H54 (cell line): ENCODE results near the gene IL31.

Experiments used
- DNase-seq: peaks from one replicate; pipeline ENCODE4 v3.0.0; 2011; ENCODE audit warnings: low spot score, mixed read lengths; ENCODE audit not compliant: insufficient read length
- FAIRE-seq: peaks from 3 replicates; lab custom pipeline; 2011; peaks lifted over from hg19 to GRCh38; lab: Jason Lieb, UNC
- POLR2A ChIP-seq: IDR thresholded peaks from 2 replicates; pipeline ENCODE4 v1.6.1; 2011; ENCODE audit warnings: low read depth, mild to moderate bottlenecking, low read length

The IL31 gene

GRCh38 chr12:122124370-122124769, 49.7 kb downstream of the IL31 start:
- no peak for TF ChIP-seq POLR2A
- DNase-seq (no peak), FAIRE-seq (no peak)

DNA sequence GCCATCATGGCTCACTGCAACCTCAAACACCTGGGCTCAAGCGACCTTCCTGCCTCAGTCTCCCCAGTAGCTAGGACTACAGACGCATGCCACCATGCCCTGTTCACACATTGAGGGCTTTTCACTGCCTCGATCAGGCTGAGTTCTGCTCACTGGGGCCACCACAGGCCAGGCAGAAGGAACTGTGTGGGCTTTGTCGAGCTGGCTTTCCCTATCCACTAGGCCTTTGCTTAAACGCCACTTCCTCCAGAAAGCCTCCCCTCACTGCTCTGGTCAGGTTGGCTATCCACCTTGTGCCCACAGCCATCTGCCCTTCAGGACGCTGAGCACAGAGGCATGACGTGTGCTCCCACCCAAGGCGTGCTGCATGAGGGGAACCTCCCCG, 50.3 kb downstream of the IL31 start:
- FAIRE-seq (no peak), DNase-seq (no peak)
- no peak for TF ChIP-seq POLR2A

DNA sequence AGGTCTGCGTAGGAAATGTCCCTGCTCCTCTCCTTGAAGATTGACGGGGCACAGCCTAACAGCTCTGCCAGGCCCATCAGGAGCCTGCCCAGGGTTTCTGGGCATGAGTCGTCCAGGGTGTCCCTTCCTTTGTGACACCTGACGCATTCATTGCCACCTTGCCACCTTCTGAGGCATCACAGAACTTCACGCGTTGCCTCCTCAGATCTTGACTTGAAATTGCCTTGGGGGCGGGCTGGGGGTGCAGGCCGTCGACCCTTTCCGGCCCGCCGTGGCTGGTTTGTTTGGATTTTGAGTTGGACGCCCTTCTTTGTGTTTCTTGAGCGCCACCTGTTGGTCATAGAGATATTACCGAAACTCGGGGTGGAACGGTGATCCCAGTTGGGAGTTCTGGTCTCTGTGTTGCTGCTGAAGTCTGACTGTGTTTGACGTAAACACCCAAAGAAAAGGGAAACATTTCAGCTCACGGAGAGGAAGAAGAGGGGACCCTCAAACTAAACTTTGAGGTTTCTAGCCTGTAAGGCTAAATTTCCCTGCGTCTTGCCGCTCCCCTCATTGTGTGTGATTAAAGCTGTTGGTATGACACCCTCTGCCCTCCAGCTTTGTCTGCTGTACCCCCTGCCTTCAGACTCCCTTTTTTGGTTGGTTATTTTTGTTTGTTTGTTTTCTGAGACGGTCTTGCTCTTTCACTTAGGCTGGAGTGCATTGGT, 50.8 kb downstream of the IL31 start:
- FAIRE-seq (peak; percentile 43), DNase-seq (peak; percentile 67)
- no peak for TF ChIP-seq POLR2A
